SK-N-SH (cell line): Measurements from ENCODE around the gene DRD4. TPM values are rescaled to one million over a fixed set of nuclear protein-coding genes. Genes with fewer than 3 reads are reported as not detected.

Experiments
- CTCF ChIA-PET: fragments of 300-600, 350-600 bp; formaldehyde crosslinking; extraction: SDS; loops from one replicate; lab custom pipeline; 2021; lab: Yijun Ruan, JAX
- POLR2A ChIA-PET: fragments of 350-600 bp; sonication (Branson Sonifier 250); formaldehyde crosslinking; extraction: SDS; loops from one replicate; lab custom pipeline; 2020; ENCODE audit warnings: antibody characterized with exemption, inconsistent platforms; lab: Yijun Ruan, JAX
- DNase-seq: peaks from one replicate; pipeline ENCODE4 v3.0.0; 2012
- H2AFZ ChIP-seq: fragments of 200-600 bp; sonication (generic); 2 replicates; pipeline ENCODE4 v1.8.1; 2016; ENCODE audit warnings: antibody characterized with exemption, mild to moderate bottlenecking, low read depth
- H3F3A ChIP-seq: fragments of 200-600 bp; sonication (generic); replicated peaks from 2 replicates; pipeline ENCODE3; 2016; ENCODE audit warnings: antibody characterized with exemption, mild to moderate bottlenecking; ENCODE audit not compliant: insufficient read depth
- H3K27ac ChIP-seq, 2 experiments: fragments of 200-500 bp in 1 of 2; fragments of 200-600 bp in 1 of 2; sonication (Bioruptor generic) in 1 of 2; sonication (generic), shearing (Covaris generic) in 1 of 2; 2 replicates each; pipeline versions ENCODE4 v1.5.1 to v1.6.1; 2014 to 2016; ENCODE audit warnings: low read depth in 2 of 2, inconsistent platforms in 1 of 2, low read length in 1 of 2, mild to moderate bottlenecking in 1 of 2, mixed read lengths in 1 of 2
- H3K27me3 ChIP-seq: fragments of 200-600 bp; sonication (generic), shearing (Covaris generic); 2 replicates; pipeline ENCODE4 v1.6.1; 2016; ENCODE audit warnings: mixed run types; ENCODE audit not compliant: insufficient read depth
- H3K36me3 ChIP-seq, 2 experiments: fragments of 200-500 bp in 1 of 2; fragments of 200-600 bp in 1 of 2; sonication (Bioruptor generic) in 1 of 2; sonication (generic) in 1 of 2; replicated peaks in 1 of 2; 2 replicates each; pipeline versions ENCODE3 to v1.5.1; 2014 to 2016; ENCODE audit warnings: low read length in 1 of 2, mild to moderate bottlenecking in 1 of 2; ENCODE audit not compliant: insufficient read depth in 2 of 2, control insufficient read depth in 1 of 2
- H3K4me1 ChIP-seq, 2 experiments: fragments of 200-500 bp in 1 of 2; fragments of 200-600 bp in 1 of 2; sonication (Bioruptor generic) in 1 of 2; sonication (generic), shearing (Covaris generic) in 1 of 2; 2 replicates each; pipeline versions ENCODE4 v1.5.1 to v1.6.1; 2014 to 2016; ENCODE audit warnings: low read depth in 1 of 2, low read length in 1 of 2, mixed run types in 1 of 2; ENCODE audit not compliant: insufficient read depth in 2 of 2, control insufficient read depth in 1 of 2
- H3K4me2 ChIP-seq: fragments of 200-600 bp; sonication (generic), shearing (Covaris generic); 2 replicates; pipeline ENCODE4 v1.6.1; 2017; ENCODE audit warnings: mixed run types
- H3K4me3 ChIP-seq, 2 experiments: fragments of 200-500 bp in 1 of 2; fragments of 200-600 bp in 1 of 2; sonication (Bioruptor generic) in 1 of 2; sonication (generic), shearing (Covaris generic) in 1 of 2; 2 replicates each; pipeline versions ENCODE4 v1.5.1 to v1.8.1; 2014 to 2016; ENCODE audit warnings: low read depth in 2 of 2, inconsistent platforms in 1 of 2, low read length in 1 of 2, mild to moderate bottlenecking in 1 of 2, mixed read lengths in 1 of 2, moderate library complexity in 1 of 2
- H3K79me2 ChIP-seq: fragments of 200-600 bp; sonication (generic); 2 replicates; pipeline ENCODE4 v1.8.1; 2017; ENCODE audit warnings: mild to moderate bottlenecking; ENCODE audit not compliant: insufficient read depth
- H3K9ac ChIP-seq: fragments of 200-600 bp; sonication (generic); 2 replicates; pipeline ENCODE4 v1.6.1; 2017; ENCODE audit warnings: mixed run types
- H3K9me2 ChIP-seq: fragments of 200-600 bp; sonication (generic); 2 replicates; pipeline ENCODE4 v1.6.1; 2017; ENCODE audit warnings: mixed run types
- H3K9me3 ChIP-seq: fragments of 200-600 bp; sonication (generic); 2 replicates; pipeline ENCODE4 v1.6.1; 2017; ENCODE audit warnings: mixed run types, mild to moderate bottlenecking, moderate library complexity
- H4K20me1 ChIP-seq: fragments of 200-600 bp; sonication (generic); 2 replicates; pipeline ENCODE4 v1.6.1; 2017; ENCODE audit warnings: mild to moderate bottlenecking, mixed run types; ENCODE audit not compliant: insufficient read depth
- CTCF ChIP-seq: fragments of 200-600 bp; sonication (generic); IDR thresholded peaks from 2 replicates; pipeline ENCODE4 v1.6.1; 2017; ENCODE audit warnings: antibody characterized with exemption, mild to moderate bottlenecking, moderate library complexity
- ELF1 ChIP-seq: IDR thresholded peaks from 2 replicates; pipeline ENCODE4 v1.4.0; 2012
- EP300 ChIP-seq, 2 experiments: IDR thresholded peaks; 2 replicates each; pipeline versions ENCODE4 v1.4.0 to v1.6.1; 2012; ENCODE audit warnings: borderline replicate concordance in 1 of 2, low read depth in 1 of 2, low read length in 1 of 2
- EZH2phosphoT487 ChIP-seq: fragments of 200-600 bp; sonication (generic); IDR thresholded peaks from 2 replicates; pipeline ENCODE4 v1.6.1; 2017; ENCODE audit warnings: low read depth, mixed run types, mild to moderate bottlenecking, antibody characterized with exemption, moderate library complexity, borderline replicate concordance
- FOSL2 ChIP-seq: IDR thresholded peaks from 2 replicates; pipeline ENCODE4 v1.4.0; 2012; ENCODE audit warnings: low read depth, mild to moderate bottlenecking, moderate library complexity, borderline replicate concordance
- FOXJ3 ChIP-seq: sonication (generic); formaldehyde crosslinking; IDR thresholded peaks from 2 replicates; pipeline ENCODE4 v1.5.1; 2020; ENCODE audit warnings: mild to moderate bottlenecking, missing genetic modification reagents
- GATA2 ChIP-seq: sonication (generic); formaldehyde crosslinking; IDR thresholded peaks from 2 replicates; pipeline ENCODE4 v1.5.0; 2020; ENCODE audit warnings: mild to moderate bottlenecking, missing genetic modification reagents
- MEF2A ChIP-seq: IDR thresholded peaks from 2 replicates; pipeline ENCODE4 v1.4.0; 2012; ENCODE audit warnings: low read depth, borderline replicate concordance
- NRF1 ChIP-seq: IDR thresholded peaks from 2 replicates; pipeline ENCODE4 v1.6.1; 2012; ENCODE audit warnings: low read depth, mild to moderate bottlenecking, low read length
- RCOR1 ChIP-seq: fragments of 150-350 bp; IDR thresholded peaks from 2 replicates; pipeline ENCODE4 v1.6.1; 2017; ENCODE audit warnings: antibody characterized with exemption, low read length
- REST ChIP-seq: IDR thresholded peaks from 2 replicates; pipeline ENCODE4 v1.6.1; 2012; ENCODE audit warnings: mild to moderate bottlenecking, low read depth, low read length, moderate library complexity
- SIN3A ChIP-seq: IDR thresholded peaks from 2 replicates; pipeline ENCODE4 v1.6.1; 2012; ENCODE audit warnings: low read depth, mild to moderate bottlenecking, low read length, moderate library complexity, borderline replicate concordance
- WGBS: methylation state at CpG from one replicate; pipeline ENCODE4 v1.1.6; 2017; ENCODE audit warnings: low lambda C conversion rate; 5-methylcytosine and 5-hydroxymethylcytosine counted together
- polyA plus RNA-seq, 3 experiments: library from polyadenylated mRNA; depleted of rRNA; stranded (reverse); fragments of >200 nt; gene quantifications; 2 replicates each; pipeline ENCODE4 v1.2.3, GENCODE V29; 2012
- TF ChIP-seq, protein P1 (sequence below): IDR thresholded peaks from 2 replicates; pipeline ENCODE4; 2012

DRD4 gene
- polyA plus RNA-seq, 1 of the 3 experiments (the other 2 are of a cell fraction) = not detected

DNA sequence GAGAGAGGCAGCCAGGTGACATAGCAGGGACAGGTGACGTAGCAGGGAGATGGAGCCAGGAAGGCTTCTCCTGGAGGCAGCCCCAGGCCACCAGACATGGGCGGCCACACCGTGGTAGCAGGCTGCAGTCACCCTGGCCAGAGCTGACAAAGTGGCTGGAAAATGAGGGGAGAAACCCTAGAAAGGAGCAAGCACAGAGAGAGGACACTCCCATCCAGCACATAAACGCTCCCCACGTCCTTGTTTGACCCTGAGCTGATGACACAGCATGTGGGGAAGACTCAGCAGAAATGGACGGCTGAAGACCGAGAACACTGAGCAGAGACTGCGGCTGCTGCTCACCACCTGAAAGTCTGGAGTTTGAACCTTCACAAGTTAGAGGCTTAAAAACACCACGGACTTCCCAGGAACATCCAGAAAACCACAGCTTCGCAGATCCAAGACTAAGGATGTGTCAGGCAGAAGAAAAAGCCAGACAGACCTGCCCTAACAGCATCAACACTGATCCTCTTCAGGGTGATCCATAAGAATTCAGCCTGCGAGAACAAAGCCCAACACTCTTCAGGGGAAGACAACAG, 28.7 kb downstream of the DRD4 start:
- Histone ChIP-seq H3F3A (no peaks in the 10 kb centered on the region), H3K36me3 (peaks cover 3 to 11% of the 10 kb centered on the region in 2 experiments), H3K79me2 (no peaks in the 10 kb centered on the region), H4K20me1 (0 out of 2 replicates have a peak, but pooled peaks cover 4% of the 10 kb centered on the region), H3K4me2 (no peak overlapping the region), H3K9ac (no peak overlapping the region), H3K9me3 (no peaks in the 10 kb centered on the region), H3K9me2 (no peaks in the 10 kb centered on the region), H3K4me3 (no peak overlapping the region), H3K27ac (no peak overlapping the region), H3K27me3 (no peaks in the 10 kb centered on the region), H2AFZ (no peak overlapping the region), H3K4me1 (no peaks in the 10 kb centered on the region)
- POLR2A ChIA-PET = no interaction called here
- no peak for DNase-seq
- CTCF ChIA-PET = interaction anchor here (0.8 to 13.1 kb wide), 2 partner anchors 10 to 59 kb away, joined by 3 to 150 read pairs; no protein-coding TSS in a partner anchor
- 93% methylated on average over 11 of the region's 11 CpGs for WGBS
- no peak for TF ChIP-seq GATA2 (CRISPR knock-in tag)
- TF ChIP-seq SIN3A = no peak
- TF ChIP-seq EZH2phosphoT487 = no peak
- no peak for TF ChIP-seq CTCF
- no peak for TF ChIP-seq ELF1
- no peak for TF ChIP-seq REST
- TF ChIP-seq, all 33 proteins: peak for 0

- no peaks in the 10 kb centered on the region for H3K9me3 ChIP-seq
- peaks cover 19 to 22% of the 10 kb centered on the region in 2 experiments for H3K36me3 ChIP-seq
- no peaks in the 10 kb centered on the region for H3K4me1 ChIP-seq
- H3F3A ChIP-seq = no peaks in the 10 kb centered on the region
- no peaks in the 10 kb centered on the region for H3K9me2 ChIP-seq
- CTCF ChIA-PET = interaction anchor here (0.9 to 2.2 kb wide), 3 partner anchors 10 to 53 kb away, joined by 3 to 7 read pairs (median 4); no protein-coding TSS in a partner anchor
- no peaks in the 10 kb centered on the region for H3K79me2 ChIP-seq
- no peak for DNase-seq
- H3K4me3 ChIP-seq = no peak overlapping the region
- no peak overlapping the region for H3K4me2 ChIP-seq
- H3K27me3 ChIP-seq = no peaks in the 10 kb centered on the region
- no peaks in the 10 kb centered on the region for H4K20me1 ChIP-seq
- POLR2A ChIA-PET = no interaction called here
- no peak overlapping the region for H2AFZ ChIP-seq
- WGBS = 92% methylated on average over 8 of the region's 8 CpGs
- TF ChIP-seq, protein P1, sequence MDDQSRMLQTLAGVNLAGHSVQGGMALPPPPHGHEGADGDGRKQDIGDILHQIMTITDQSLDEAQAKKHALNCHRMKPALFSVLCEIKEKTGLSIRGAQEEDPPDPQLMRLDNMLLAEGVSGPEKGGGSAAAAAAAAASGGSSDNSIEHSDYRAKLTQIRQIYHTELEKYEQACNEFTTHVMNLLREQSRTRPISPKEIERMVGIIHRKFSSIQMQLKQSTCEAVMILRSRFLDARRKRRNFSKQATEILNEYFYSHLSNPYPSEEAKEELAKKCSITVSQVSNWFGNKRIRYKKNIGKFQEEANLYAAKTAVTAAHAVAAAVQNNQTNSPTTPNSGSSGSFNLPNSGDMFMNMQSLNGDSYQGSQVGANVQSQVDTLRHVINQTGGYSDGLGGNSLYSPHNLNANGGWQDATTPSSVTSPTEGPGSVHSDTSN = no peak
- TF ChIP-seq NRF1 (no peak), MEF2A (no peak), EP300 (IDR thresholded peaks at IDR 0.05; ENCODE audit: borderline replicate concordance in 1 of 2, low read depth in 1 of 2, low read length in 1 of 2) (no peak), FOXJ3 (CRISPR knock-in tag) (no peak), RCOR1 (no peak), FOSL2 (no peak)
- TF ChIP-seq, all 33 proteins: peak for 0
- H3K27ac ChIP-seq = no peak overlapping the region
- H3K9ac ChIP-seq = no peak overlapping the region
These were observed 36.8 kb downstream of the DRD4 start for GRCh38 chr11:673866-674265.
